Activated CD8-positive, alpha-beta memory T cell treated with anti-CD3 and anti-CD28 coated beads, Interleukin-2, amount 10 ng/mL, durations not matched to agents 7 days and 5 days (primary cell): ENCODE measurements around the gene KDM6B. TPM values are rescaled to one million over a fixed set of nuclear protein-coding genes. Genes with fewer than 3 reads are reported as not detected.

Experiments used
- ATAC-seq: fragments of 150-1000 bp; cut with Tn5 transposase; one replicate; pipeline ENCODE4 v1.10.0; 2021; ENCODE audit warnings: moderate library complexity
- CTCF ChIA-PET: fragments of 350-600 bp; sonication (Branson Sonifier 250); formaldehyde crosslinking; loops from one replicate; lab custom pipeline; 2021; ENCODE audit warnings: antibody characterized with exemption; lab: Charles Lee
- DNase-seq: peaks from one replicate; pipeline ENCODE4 v3.0.0-alpha.2; 2020
- H3K27ac Mint-ChIP-seq: one replicate; pipeline ENCODE4 v1.8.0; 2021; ENCODE audit warnings: mild to moderate bottlenecking, mixed read lengths
- H3K27me3 Mint-ChIP-seq: one replicate; pipeline ENCODE4 v1.8.0; 2021; ENCODE audit warnings: mixed read lengths
- H3K36me3 Mint-ChIP-seq: one replicate; pipeline ENCODE4 v1.8.0; 2021; ENCODE audit warnings: mild to moderate bottlenecking, mixed read lengths
- H3K4me1 Mint-ChIP-seq: one replicate; pipeline ENCODE4 v1.8.0; 2021; ENCODE audit warnings: mixed read lengths
- H3K4me3 Mint-ChIP-seq: one replicate; pipeline ENCODE4 v1.8.0; 2021; ENCODE audit warnings: mild to moderate bottlenecking, moderate library complexity, mixed read lengths
- H3K9me3 Mint-ChIP-seq: one replicate; pipeline ENCODE4 v1.8.0; 2022; ENCODE audit warnings: low read depth, mixed read lengths
- total RNA-seq, 2 experiments: library from RNA; stranded (reverse); gene quantifications; one replicate each; pipeline ENCODE4 v1.2.3, GENCODE V29; 2021

KDM6B gene
- total RNA-seq, 2 experiments from 2014 or later = 15.5 to 31.9 TPM

- H3K36me3 Mint-ChIP-seq = no peaks in the 10 kb centered on the region
- peak overlapping the region; percentile 58 for H3K27ac Mint-ChIP-seq
- H3K4me3 Mint-ChIP-seq = peak overlapping the region; percentile 77
- ATAC-seq (no peak), DNase-seq (no peak)
- peaks cover 56% of the 10 kb centered on the region for H3K4me1 Mint-ChIP-seq
- CTCF ChIA-PET = interaction anchor here (0.9 to 2.2 kb wide), 8 partner anchors 12 to 281 kb away, joined by 3 to 10 read pairs (median 4); partner anchors contain the start of genes CYB5D1 and NAA38
- no peaks in the 10 kb centered on the region for H3K9me3 Mint-ChIP-seq
- H3K27me3 Mint-ChIP-seq = peaks cover 2% of the 10 kb centered on the region
Observed at GRCh38 chr17:7838090-7839075, 4.4 kb downstream of the KDM6B start.

DNA sequence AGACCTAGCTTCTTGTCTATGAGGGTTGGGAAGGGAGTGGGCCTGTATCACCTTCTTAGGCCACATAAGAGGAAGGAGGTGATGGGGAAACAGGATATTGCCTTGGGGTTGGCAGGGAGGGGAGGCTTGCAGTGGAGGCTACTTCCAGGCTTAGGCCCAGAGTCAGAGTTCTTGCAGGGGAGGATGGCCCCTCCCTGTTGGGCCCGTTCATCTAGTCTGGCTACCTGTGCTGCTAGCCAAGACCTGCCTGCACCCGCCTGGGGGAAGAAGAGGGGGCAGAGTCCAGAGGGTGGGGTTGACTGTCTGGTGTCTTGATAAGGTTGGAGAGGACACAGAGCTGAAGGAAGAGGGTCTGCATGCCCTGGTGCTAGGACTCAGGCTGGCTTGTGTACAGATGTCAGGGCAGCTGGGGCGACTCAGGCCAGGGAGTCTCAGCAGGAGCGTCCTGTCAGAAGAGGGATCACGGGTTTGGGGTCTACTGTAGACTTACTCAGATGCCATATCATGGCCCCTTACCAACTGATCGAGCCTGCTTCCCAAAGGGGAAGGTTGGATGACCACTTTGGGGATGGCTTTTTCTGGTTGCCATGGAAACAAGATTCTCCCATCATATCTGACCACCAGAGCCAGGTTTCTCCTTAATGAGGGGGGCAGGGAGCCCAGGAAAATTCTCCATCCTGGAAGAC lies 5.3 kb downstream of the KDM6B start:
- CTCF ChIA-PET = interaction anchor here (0.9 to 2.2 kb wide), 4 partner anchors 11 to 280 kb away, joined by 3 to 10 read pairs (median 6); partner anchors contain the start of genes CYB5D1 and NAA38
- no peak for ATAC-seq
- peak overlapping the region; percentile 58 for H3K27ac Mint-ChIP-seq
- no peaks in the 10 kb centered on the region for H3K36me3 Mint-ChIP-seq
- H3K4me3 Mint-ChIP-seq = no peak overlapping the region
- H3K27me3 Mint-ChIP-seq = no peaks in the 10 kb centered on the region
- no peaks in the 10 kb centered on the region for H3K9me3 Mint-ChIP-seq
- peaks cover 51% of the 10 kb centered on the region for H3K4me1 Mint-ChIP-seq
- no peak for DNase-seq

DNA sequence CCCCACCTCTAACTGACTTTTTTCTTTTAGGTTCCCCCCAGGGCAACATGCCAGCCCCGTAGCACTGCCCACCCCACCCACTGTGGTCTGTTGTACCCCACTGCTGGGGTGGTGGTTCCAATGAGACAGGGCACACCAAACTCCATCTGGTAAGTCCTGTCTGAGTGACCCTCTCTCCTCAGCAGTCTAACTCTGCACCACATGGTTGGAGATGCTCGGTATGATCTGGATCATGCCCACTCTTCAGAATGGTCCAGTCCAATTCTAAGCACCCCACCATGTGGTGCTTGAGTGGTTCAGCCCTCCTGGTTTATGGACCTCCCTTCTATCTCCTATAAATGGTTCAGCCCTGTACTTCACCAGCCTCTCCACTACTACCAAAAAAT lies 5.9 kb downstream of the KDM6B start:
- H3K4me3 Mint-ChIP-seq = no peak overlapping the region
- no peaks in the 10 kb centered on the region for H3K9me3 Mint-ChIP-seq
- no peaks in the 10 kb centered on the region for H3K36me3 Mint-ChIP-seq
- no peaks in the 10 kb centered on the region for H3K27me3 Mint-ChIP-seq
- no peak for DNase-seq
- ATAC-seq = no peak
- CTCF ChIA-PET = interaction anchor here (0.8 to 2.1 kb wide), 2 partner anchors 17 to 152 kb away, joined by 3 to 7 read pairs; partner anchors contain the start of genes CYB5D1, NAA38 and WRAP53
- no peak overlapping the region for H3K27ac Mint-ChIP-seq
- H3K4me1 Mint-ChIP-seq = peaks cover 49% of the 10 kb centered on the region

- DNase-seq = no peak
- Mint-ChIP-seq H3K4me3 (peak overlapping the region; percentile 80), H3K9me3 (no peaks in the 10 kb centered on the region), H3K36me3 (no peaks in the 10 kb centered on the region), H3K4me1 (peaks cover 53% of the 10 kb centered on the region), H3K27me3 (no peaks in the 10 kb centered on the region), H3K27ac (no peak overlapping the region)
- CTCF ChIA-PET = interaction anchor here (0.8 to 1.2 kb wide), 3 partner anchors 9 to 152 kb away, joined by 3 to 4 read pairs (median 3); partner anchors contain the start of genes NAA38 and WRAP53
- ATAC-seq = no peak
Observed at GRCh38 chr17:7840441-7840840, 6.4 kb downstream of the KDM6B start.

- Mint-ChIP-seq H3K27me3 (no peaks in the 10 kb centered on the region), H3K36me3 (no peaks in the 10 kb centered on the region), H3K9me3 (no peaks in the 10 kb centered on the region), H3K4me1 (peaks cover 56% of the 10 kb centered on the region), H3K4me3 (peak overlapping the region; percentile 80), H3K27ac (peak overlapping the region; percentile 69)
- ATAC-seq (no peak), DNase-seq (no peak)
- CTCF ChIA-PET = interaction anchor here (0.8 to 1.2 kb wide), 3 partner anchors 9 to 153 kb away, joined by 3 to 4 read pairs (median 3); partner anchors contain the start of genes NAA38 and WRAP53
Observed at GRCh38 chr17:7840875-7841274, 6.9 kb downstream of the KDM6B start.

DNA sequence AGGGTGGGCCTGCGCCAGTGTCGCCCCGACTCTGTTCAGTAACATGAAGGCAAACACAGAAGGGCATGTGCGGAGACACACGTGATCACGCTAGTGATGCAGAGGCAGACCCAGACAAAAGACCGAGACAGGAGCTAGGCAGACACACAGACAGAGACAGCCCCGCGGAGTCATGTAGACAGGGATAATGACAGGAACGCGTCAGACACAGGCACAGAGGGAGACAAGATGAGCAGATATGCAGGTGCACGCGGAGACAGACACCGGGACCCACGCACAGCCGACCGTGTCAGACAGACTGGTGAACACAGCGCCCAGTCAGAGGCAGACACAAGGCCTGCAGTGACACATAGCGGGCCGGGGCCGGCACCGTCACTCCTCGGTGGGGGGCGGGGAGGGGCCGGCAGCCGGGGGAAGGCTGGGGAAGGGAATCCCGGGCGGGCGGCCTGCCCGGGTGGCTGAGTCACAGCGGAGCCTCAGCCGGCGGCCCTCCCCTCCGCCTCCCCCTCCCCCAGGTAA lies 7.4 kb downstream of the KDM6B start:
- Mint-ChIP-seq H3K4me1 (peaks cover 54% of the 10 kb centered on the region), H3K36me3 (no peaks in the 10 kb centered on the region), H3K27ac (peak overlapping the region; percentile 69), H3K4me3 (peak overlapping the region; percentile 80), H3K27me3 (no peaks in the 10 kb centered on the region), H3K9me3 (no peaks in the 10 kb centered on the region)
- CTCF ChIA-PET = interaction anchor here (1.0 to 2.1 kb wide), 5 partner anchors 15 to 147 kb away, joined by 3 to 9 read pairs (median 4); partner anchors contain the start of genes CNTROB, NAA38 and TRAPPC1
- ATAC-seq (peak; percentile 10), DNase-seq (peak; percentile 85)

DNA sequence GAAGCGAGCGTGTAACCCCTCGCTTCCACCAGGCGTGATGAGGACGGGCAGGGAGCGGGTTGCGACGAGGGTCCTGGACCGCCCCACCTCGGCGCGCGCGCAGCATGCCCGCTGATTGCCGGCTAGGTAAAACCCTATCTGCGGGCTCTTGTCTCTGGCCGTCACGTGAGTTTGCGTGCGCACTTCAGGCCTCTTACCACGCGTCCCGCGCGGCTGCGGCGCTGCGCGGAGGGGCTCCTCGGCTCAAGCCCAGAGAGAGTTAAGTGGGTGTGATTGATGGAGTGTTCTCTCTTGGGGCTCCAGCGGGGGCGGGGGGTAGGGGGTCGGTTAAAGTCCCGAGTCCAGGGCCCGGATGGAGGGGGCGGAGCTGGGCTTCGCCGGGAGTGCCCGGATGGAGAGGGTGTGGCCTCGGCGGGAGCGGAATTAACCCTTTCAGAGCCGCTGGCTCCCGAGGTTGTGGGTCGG lies 7.9 kb downstream of the KDM6B start:
- ATAC-seq = peak; percentile 16
- peaks cover 50% of the 10 kb centered on the region for H3K4me1 Mint-ChIP-seq
- H3K4me3 Mint-ChIP-seq = peak overlapping the region; percentile 80

GRCh38 chr17:7842380-7843256 lies 8.6 kb downstream of the KDM6B start:
- CTCF ChIA-PET = interaction anchor here (0.9 to 6.7 kb wide), 8 partner anchors 9 to 280 kb away, joined by 3 to 85 read pairs (median 4); partner anchors contain the start of genes CNTROB, KDM6B, NAA38 and TRAPPC1
- no peaks in the 10 kb centered on the region for H3K27me3 Mint-ChIP-seq
- DNase-seq (peak; percentile 90), ATAC-seq (peak; percentile 27)
- H3K9me3 Mint-ChIP-seq = no peaks in the 10 kb centered on the region
- H3K4me3 Mint-ChIP-seq = peak overlapping the region; percentile 80
- no peaks in the 10 kb centered on the region for H3K36me3 Mint-ChIP-seq
- H3K27ac Mint-ChIP-seq = peak overlapping the region; percentile 99
- H3K4me1 Mint-ChIP-seq = peaks cover 43% of the 10 kb centered on the region

More for the DNA sequence above, 7.9 kb downstream of the KDM6B start:
- DNase-seq = peak; percentile 90
- Mint-ChIP-seq H3K27me3 (no peaks in the 10 kb centered on the region), H3K36me3 (no peaks in the 10 kb centered on the region), H3K27ac (peak overlapping the region; percentile 99), H3K9me3 (no peaks in the 10 kb centered on the region)
- CTCF ChIA-PET = interaction anchor here (1.0 to 6.7 kb wide), 5 partner anchors 9 to 147 kb away, joined by 3 to 85 read pairs (median 5); partner anchors contain the start of genes CNTROB, KDM6B, NAA38 and TRAPPC1

DNA sequence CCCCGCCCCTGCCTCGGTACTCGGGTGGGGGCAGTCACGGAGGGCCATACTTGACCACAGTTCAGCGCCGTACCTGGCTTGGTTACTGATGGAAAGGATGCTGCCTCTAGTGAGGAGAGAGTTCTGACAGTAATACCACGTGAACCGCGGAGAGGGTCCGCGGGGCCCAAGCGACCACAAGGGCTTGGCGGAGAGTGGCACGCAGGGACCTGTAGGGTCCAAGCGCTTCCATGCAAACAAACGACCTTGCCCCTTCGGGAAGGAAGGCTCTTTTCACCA lies 9.2 kb downstream of the KDM6B start:
- no peak for DNase-seq
- peak; percentile 0 for ATAC-seq
- CTCF ChIA-PET = interaction anchor here (0.9 to 6.7 kb wide), 5 partner anchors 10 to 280 kb away, joined by 3 to 85 read pairs (median 4); partner anchors contain the start of gene KDM6B
- peak overlapping the region; percentile 99 for H3K27ac Mint-ChIP-seq
- no peaks in the 10 kb centered on the region for H3K9me3 Mint-ChIP-seq
- H3K4me1 Mint-ChIP-seq = peaks cover 42% of the 10 kb centered on the region
- no peaks in the 10 kb centered on the region for H3K27me3 Mint-ChIP-seq
- H3K36me3 Mint-ChIP-seq = no peaks in the 10 kb centered on the region
- peak overlapping the region; percentile 80 for H3K4me3 Mint-ChIP-seq

DNA sequence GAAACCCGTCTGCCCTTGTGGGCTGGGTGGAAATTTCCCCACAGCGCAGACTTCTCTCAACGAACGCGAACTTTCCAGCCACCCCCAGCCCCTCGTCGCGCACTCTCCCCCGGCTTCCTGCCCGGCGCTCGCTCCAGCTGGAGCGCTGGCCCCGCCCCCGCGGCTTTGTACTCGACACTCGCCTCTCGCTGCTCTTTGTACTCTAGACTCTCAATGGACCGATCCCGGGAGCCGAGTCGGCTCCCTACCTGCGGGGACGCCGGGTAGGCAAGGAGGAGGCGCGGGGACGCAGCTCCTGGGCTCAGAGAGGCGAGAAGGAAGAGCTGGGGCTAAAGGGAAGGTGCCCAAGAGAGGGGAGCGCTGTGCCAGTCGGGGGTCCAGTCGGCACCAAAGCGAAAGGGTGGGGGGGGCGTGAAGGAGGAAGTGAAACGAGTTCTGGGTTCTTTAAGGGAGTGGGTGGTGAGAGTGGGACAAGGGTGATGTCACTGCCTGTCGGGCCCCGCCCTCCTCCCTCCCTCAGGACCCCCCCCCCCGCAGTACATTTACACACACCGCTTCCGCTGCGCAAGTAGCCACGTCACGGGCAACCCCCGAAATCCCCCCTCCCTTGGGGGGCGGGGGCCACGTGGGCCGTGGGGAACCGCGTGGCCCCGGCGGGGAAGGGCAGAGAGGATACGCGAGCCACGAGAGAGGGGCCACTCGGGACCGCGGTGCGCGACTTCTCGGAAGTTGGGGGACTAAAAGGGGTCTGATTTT lies 9.7 kb downstream of the KDM6B start:
- no peaks in the 10 kb centered on the region for H3K36me3 Mint-ChIP-seq
- H3K9me3 Mint-ChIP-seq = no peaks in the 10 kb centered on the region
- peak; percentile 21 for ATAC-seq
- no peaks in the 10 kb centered on the region for H3K27me3 Mint-ChIP-seq
- H3K4me1 Mint-ChIP-seq = peaks cover 40% of the 10 kb centered on the region
- H3K27ac Mint-ChIP-seq = peak overlapping the region; percentile 99
- H3K4me3 Mint-ChIP-seq = peak overlapping the region; percentile 80
- DNase-seq = peak; percentile 89
- CTCF ChIA-PET = interaction anchor here (0.9 to 6.7 kb wide), 5 partner anchors 10 to 279 kb away, joined by 3 to 85 read pairs (median 4); partner anchors contain the start of gene KDM6B
